HCT116 (cell line): Measurements from ENCODE around the gene EMB. TPM values are rescaled to one million over a fixed set of nuclear protein-coding genes. Genes with fewer than 3 reads are reported as not detected.

Experiments used
- ATAC-seq: fragments of 200-7000 bp; cut with Tn5 transposase; 2 replicates; pipeline ENCODE4 v1.9.1; 2020; ENCODE audit warnings: mild to moderate bottlenecking, moderate library complexity
- BruUV-seq: library from RNA; stranded (reverse); fragments of 400-500 nt; replicated peaks from 2 replicates; lab custom pipeline; 2021; lab: Mats Ljungman, UMichigan
- CTCF ChIA-PET: fragments of 300-600 bp; sonication (Branson Sonifier 250); formaldehyde crosslinking; loops from one replicate; lab custom pipeline; 2021; ENCODE audit warnings: antibody characterized with exemption; lab: Charles Lee
- POLR2A ChIA-PET: fragments of 300-600, 350-600 bp; sonication (Branson Sonifier 250); formaldehyde crosslinking; loops from one replicate; lab custom pipeline; 2021; ENCODE audit warnings: antibody characterized with exemption; lab: Charles Lee
- RAD21 ChIA-PET, 2 experiments: fragments of 300-600 bp; sonication (Branson Sonifier 250); formaldehyde crosslinking; loops; one replicate each; lab custom pipeline; 2023; ENCODE audit warnings: low total read pairs in 2 of 2; ENCODE audit not compliant: uncharacterized antibody in 2 of 2, unreplicated experiment in 2 of 2, low non-redundant PET in 1 of 2; lab: Charles Lee
- DNase-seq: peaks from one replicate; pipeline ENCODE4 v3.0.0-alpha.2; 2010; ENCODE audit warnings: low read depth, low spot score
- H2AFZ ChIP-seq: fragments of 200-600 bp; shearing (Covaris generic), sonication (generic); 2 replicates; pipeline ENCODE4 v1.6.1; 2017; ENCODE audit warnings: low read depth, mixed run types, mixed read lengths, antibody characterized with exemption, low read length; ENCODE audit not compliant: poor library complexity, severe bottlenecking
- H3K27ac ChIP-seq: 2 replicates; pipeline ENCODE4 v1.5.1; 2012; ENCODE audit warnings: low read depth, low read length
- H3K27me3 ChIP-seq: fragments of 200-600 bp; sonication (generic); 2 replicates; pipeline ENCODE4 v1.6.1; 2016; ENCODE audit warnings: mixed run types, low read length, mixed read lengths; ENCODE audit not compliant: insufficient read depth
- H3K36me3 ChIP-seq, 2 experiments: fragments of 200-500 bp in 1 of 2; fragments of 200-600 bp in 1 of 2; sonication (Bioruptor generic) in 1 of 2; sonication (generic) in 1 of 2; 2 replicates each; pipeline versions ENCODE4 v1.5.1 to v1.6.1; 2014 to 2016; ENCODE audit warnings: low read length in 2 of 2, inconsistent platforms in 1 of 2, mixed read lengths in 1 of 2, mixed run types in 1 of 2; ENCODE audit not compliant: insufficient read depth in 2 of 2, control insufficient read depth in 1 of 2
- H3K4me1 ChIP-seq, 2 experiments: fragments of 200-600 bp in 1 of 2; sonication (generic) in 1 of 2; 2 replicates each; pipeline versions ENCODE4 v1.5.1 to v1.6.1; 2012 to 2017; ENCODE audit warnings: low read length in 2 of 2, inconsistent platforms in 1 of 2, mild to moderate bottlenecking in 1 of 2, mixed read lengths in 1 of 2, mixed run types in 1 of 2, moderate library complexity in 1 of 2; ENCODE audit not compliant: insufficient read depth in 2 of 2, control insufficient read depth in 1 of 2
- H3K4me2 ChIP-seq: fragments of 200-600 bp; sonication (generic); 2 replicates; pipeline ENCODE4 v1.6.1; 2017; ENCODE audit warnings: mixed run types, low read length, mixed read lengths
- H3K4me3 ChIP-seq, 2 experiments: fragments of 200-600 bp in 1 of 2; sonication (generic) in 1 of 2; replicated peaks in 1 of 2; 2 replicates each; pipeline ENCODE4 v1.5.1; 2011 to 2016; ENCODE audit warnings: low read length in 2 of 2, control low read depth in 1 of 2, low read depth in 1 of 2, mild to moderate bottlenecking in 1 of 2, mixed read lengths in 1 of 2, mixed run types in 1 of 2
- H3K79me2 ChIP-seq: fragments of 200-600 bp; sonication (generic); 2 replicates; pipeline ENCODE4 v1.6.1; 2017; ENCODE audit warnings: mild to moderate bottlenecking, mixed run types, low read length, moderate library complexity, mixed read lengths; ENCODE audit not compliant: insufficient read depth
- H3K9ac ChIP-seq: fragments of 200-600 bp; sonication (generic); 2 replicates; pipeline ENCODE4 v1.6.1; 2016; ENCODE audit warnings: low read length, mixed read lengths
- H3K9me2 ChIP-seq: fragments of 200-600 bp; sonication (generic), shearing (Covaris generic); 2 replicates; pipeline ENCODE4 v1.6.1; 2017; ENCODE audit warnings: mixed run types, mild to moderate bottlenecking, moderate library complexity; ENCODE audit not compliant: insufficient read depth
- H3K9me3 ChIP-seq, 2 experiments: fragments of 200-500 bp in 1 of 2; fragments of 200-600 bp in 1 of 2; sonication (Bioruptor generic) in 1 of 2; sonication (generic) in 1 of 2; 2 replicates each; pipeline ENCODE4 v1.6.1; 2014 to 2017; ENCODE audit warnings: low read length in 2 of 2, mixed read lengths in 2 of 2, inconsistent platforms in 1 of 2, low read depth in 1 of 2, mild to moderate bottlenecking in 1 of 2, mixed run types in 1 of 2, moderate library complexity in 1 of 2; ENCODE audit not compliant: control insufficient read depth in 1 of 2, insufficient read depth in 1 of 2
- H4K20me1 ChIP-seq: fragments of 200-600 bp; sonication (generic), shearing (Covaris generic); 2 replicates; pipeline ENCODE4 v1.6.1; 2017; ENCODE audit warnings: mixed run types, mild to moderate bottlenecking, moderate library complexity; ENCODE audit not compliant: insufficient read depth
- CBX3 ChIP-seq: IDR thresholded peaks from 2 replicates; pipeline ENCODE4 v1.6.1; 2012; ENCODE audit warnings: low read depth
- CEBPB ChIP-seq: IDR thresholded peaks from 2 replicates; pipeline ENCODE4 v1.6.1; 2012; ENCODE audit warnings: low read depth
- EGR1 ChIP-seq: IDR thresholded peaks from 2 replicates; pipeline ENCODE4 v1.6.1; 2012; ENCODE audit warnings: low read depth
- EZH2phosphoT487 ChIP-seq: fragments of 200-600 bp; IDR thresholded peaks from 2 replicates; pipeline ENCODE4 v1.6.1; 2018; ENCODE audit warnings: antibody characterized with exemption, borderline replicate concordance
- FOSL1 ChIP-seq: IDR thresholded peaks from 2 replicates; pipeline ENCODE4 v1.6.1; 2012; ENCODE audit warnings: low read depth
- POLR2A ChIP-seq: IDR thresholded peaks from 2 replicates; pipeline ENCODE4 v1.7.0; 2011; ENCODE audit warnings: borderline replicate concordance; ENCODE audit not compliant: insufficient read depth, insufficient read length; ENCODE audit errors: extremely low read depth
- POLR2AphosphoS5 ChIP-seq: IDR thresholded peaks from 2 replicates; pipeline ENCODE4 v1.6.1; 2011; ENCODE audit warnings: mild to moderate bottlenecking, low read depth, low read length, moderate library complexity
- RAD21 ChIP-seq: IDR thresholded peaks from 2 replicates; pipeline ENCODE4 v1.6.1; 2012; ENCODE audit warnings: low read depth, mild to moderate bottlenecking
- REST ChIP-seq: IDR thresholded peaks from 2 replicates; pipeline ENCODE4 v1.6.1; 2012; ENCODE audit warnings: low read depth
- TCF7L2 ChIP-seq: IDR thresholded peaks from 2 replicates; pipeline ENCODE4 v1.7.0; 2011; ENCODE audit warnings: borderline replicate concordance, inconsistent platforms; ENCODE audit not compliant: insufficient read depth, insufficient read length; ENCODE audit errors: extremely low read depth
- YY1 ChIP-seq: IDR thresholded peaks from 2 replicates; pipeline ENCODE4 v1.6.1; 2011; ENCODE audit warnings: low read length, low read depth, moderate library complexity, mild to moderate bottlenecking; ENCODE audit not compliant: insufficient replicate concordance; ENCODE audit errors: extremely low read depth
- ZNF274 ChIP-seq: fragments of 200-500 bp; sonication (Bioruptor generic); IDR thresholded peaks from 2 replicates; pipeline ENCODE4 v1.6.1; 2014; ENCODE audit warnings: mild to moderate bottlenecking, low read depth, low read length, inconsistent platforms
- intact Hi-C: fragments of 100-400 bp; cut with micrococcal nuclease; formaldehyde crosslinking; loops from 2 replicates; pipeline ENCODE4 v1.10.0; 2022
- total RNA-seq: library from RNA; stranded (reverse); gene quantifications from one replicate; pipeline ENCODE4 v1.2.1, GENCODE V29; 2021; ENCODE audit not compliant: unreplicated experiment
- TF ChIP-seq, protein P1 (sequence below), 3 experiments: fragments of 200-600 bp in 1 of 3; sonication (generic) in 1 of 3; IDR thresholded peaks in 2 of 3; conservative IDR thresholded peaks in 1 of 3; 2 replicates each; pipeline ENCODE4 v1.5.1; 2012 to 2017; ENCODE audit warnings: low read depth in 2 of 3, low read length in 2 of 3, antibody characterized with exemption in 1 of 3, borderline replicate concordance in 1 of 3, control low read depth in 1 of 3, mild to moderate bottlenecking in 1 of 3, mixed read lengths in 1 of 3, mixed run types in 1 of 3, moderate library complexity in 1 of 3; ENCODE audit not compliant: insufficient read depth in 1 of 3
- TF ChIP-seq, protein P2 (sequence below): IDR thresholded peaks from 2 replicates; pipeline ENCODE4 v1.6.1; 2012
- TF ChIP-seq, protein P3 (sequence below): IDR thresholded peaks from 2 replicates; pipeline ENCODE4 v1.6.1; 2011; ENCODE audit warnings: mild to moderate bottlenecking, low read length, moderate library complexity; ENCODE audit not compliant: insufficient replicate concordance; ENCODE audit errors: extremely low read depth

Gene EMB
- total RNA-seq, 1 experiment from 2014 or later = 15.2 TPM

DNA sequence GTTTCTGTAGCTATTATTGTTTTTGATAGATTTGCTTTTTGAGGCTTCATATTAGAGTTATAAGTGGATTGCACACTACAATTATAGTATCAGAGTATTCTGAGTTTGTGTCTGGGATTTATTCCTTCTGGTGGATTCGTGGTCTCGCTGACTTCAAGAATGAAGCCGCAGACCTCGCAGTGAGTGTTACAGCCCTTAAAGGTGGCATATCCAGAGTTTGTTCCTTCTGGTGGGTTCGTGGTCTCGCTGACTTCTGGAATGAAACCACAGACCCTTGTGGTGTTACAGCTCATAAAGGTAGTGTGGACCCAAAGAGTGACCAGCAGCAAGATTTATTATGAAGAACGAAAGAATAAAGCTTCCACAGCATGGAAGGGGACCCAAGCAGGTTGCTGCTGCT, 6.9 kb upstream of the EMB start:
- BruUV-seq = no TSS peak
- no peak overlapping the region for H3K9ac ChIP-seq
- TF ChIP-seq, protein P1, sequence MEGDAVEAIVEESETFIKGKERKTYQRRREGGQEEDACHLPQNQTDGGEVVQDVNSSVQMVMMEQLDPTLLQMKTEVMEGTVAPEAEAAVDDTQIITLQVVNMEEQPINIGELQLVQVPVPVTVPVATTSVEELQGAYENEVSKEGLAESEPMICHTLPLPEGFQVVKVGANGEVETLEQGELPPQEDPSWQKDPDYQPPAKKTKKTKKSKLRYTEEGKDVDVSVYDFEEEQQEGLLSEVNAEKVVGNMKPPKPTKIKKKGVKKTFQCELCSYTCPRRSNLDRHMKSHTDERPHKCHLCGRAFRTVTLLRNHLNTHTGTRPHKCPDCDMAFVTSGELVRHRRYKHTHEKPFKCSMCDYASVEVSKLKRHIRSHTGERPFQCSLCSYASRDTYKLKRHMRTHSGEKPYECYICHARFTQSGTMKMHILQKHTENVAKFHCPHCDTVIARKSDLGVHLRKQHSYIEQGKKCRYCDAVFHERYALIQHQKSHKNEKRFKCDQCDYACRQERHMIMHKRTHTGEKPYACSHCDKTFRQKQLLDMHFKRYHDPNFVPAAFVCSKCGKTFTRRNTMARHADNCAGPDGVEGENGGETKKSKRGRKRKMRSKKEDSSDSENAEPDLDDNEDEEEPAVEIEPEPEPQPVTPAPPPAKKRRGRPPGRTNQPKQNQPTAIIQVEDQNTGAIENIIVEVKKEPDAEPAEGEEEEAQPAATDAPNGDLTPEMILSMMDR (IDR thresholded peaks at IDR 0.05 in 2 of 3, conservative IDR thresholded peaks at IDR 0.05 in 1 of 3; ENCODE audit: borderline replicate concordance in 1 of 3, insufficient read depth in 1 of 3, low read depth in 2 of 3, low read length in 2 of 3) = no peak
- TF ChIP-seq ZNF274 (no peak), EZH2phosphoT487 (no peak), POLR2AphosphoS5 (no peak), FOSL1 (no peak), REST (no peak), CBX3 (no peak), EGR1 (no peak), POLR2A (no peak), YY1 (no peak), RAD21 (no peak), TCF7L2 (no peak), CEBPB (no peak)
- TF ChIP-seq, protein P2, sequence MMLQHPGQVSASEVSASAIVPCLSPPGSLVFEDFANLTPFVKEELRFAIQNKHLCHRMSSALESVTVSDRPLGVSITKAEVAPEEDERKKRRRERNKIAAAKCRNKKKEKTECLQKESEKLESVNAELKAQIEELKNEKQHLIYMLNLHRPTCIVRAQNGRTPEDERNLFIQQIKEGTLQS = no peak
- TF ChIP-seq, protein P3, sequence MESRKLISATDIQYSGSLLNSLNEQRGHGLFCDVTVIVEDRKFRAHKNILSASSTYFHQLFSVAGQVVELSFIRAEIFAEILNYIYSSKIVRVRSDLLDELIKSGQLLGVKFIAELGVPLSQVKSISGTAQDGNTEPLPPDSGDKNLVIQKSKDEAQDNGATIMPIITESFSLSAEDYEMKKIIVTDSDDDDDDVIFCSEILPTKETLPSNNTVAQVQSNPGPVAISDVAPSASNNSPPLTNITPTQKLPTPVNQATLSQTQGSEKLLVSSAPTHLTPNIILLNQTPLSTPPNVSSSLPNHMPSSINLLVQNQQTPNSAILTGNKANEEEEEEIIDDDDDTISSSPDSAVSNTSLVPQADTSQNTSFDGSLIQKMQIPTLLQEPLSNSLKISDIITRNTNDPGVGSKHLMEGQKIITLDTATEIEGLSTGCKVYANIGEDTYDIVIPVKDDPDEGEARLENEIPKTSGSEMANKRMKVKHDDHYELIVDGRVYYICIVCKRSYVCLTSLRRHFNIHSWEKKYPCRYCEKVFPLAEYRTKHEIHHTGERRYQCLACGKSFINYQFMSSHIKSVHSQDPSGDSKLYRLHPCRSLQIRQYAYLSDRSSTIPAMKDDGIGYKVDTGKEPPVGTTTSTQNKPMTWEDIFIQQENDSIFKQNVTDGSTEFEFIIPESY = no peak
- H3K36me3 ChIP-seq = no peaks in the 10 kb centered on the region
- no peak overlapping the region for H3K4me2 ChIP-seq
- no peaks in the 10 kb centered on the region for H3K27me3 ChIP-seq
- no peak overlapping the region for H3K27ac ChIP-seq
- no peak overlapping the region for H3K4me3 ChIP-seq
- DNase-seq = no peak
- H3K4me1 ChIP-seq = no peaks in the 10 kb centered on the region
- no peaks in the 10 kb centered on the region for H3K9me2 ChIP-seq
- intact Hi-C loops = no loop called here
- H4K20me1 ChIP-seq = no peaks in the 10 kb centered on the region
- ATAC-seq = no peak
- ChIA-PET RAD21 (no interaction called here), POLR2A (no interaction called here), CTCF (no interaction called here)
- H3K79me2 ChIP-seq = no peaks in the 10 kb centered on the region
- H3K9me3 ChIP-seq = no peaks in the 10 kb centered on the region
- no peak overlapping the region for H2AFZ ChIP-seq
